ENCODE measurements around the gene EXOC1. TPM values are rescaled to one million over a fixed set of nuclear protein-coding genes. Genes with fewer than 3 reads are reported as not detected.

EXOC1 gene
- total and polyA plus RNA-seq, 2 experiments from 2014 or later: 13.4 to 22.2 TPM

GRCh38 chr4:55834086-55834795, 19.2 kb upstream of the EXOC1 start (continued):
- TF ChIP-seq CTCF (conservative IDR thresholded peaks at IDR 0.05; ENCODE audit: low read depth in 2 of 2) (no peak), JUNB (IDR thresholded peaks at IDR 0.05; ENCODE audit: unreplicated experiment) (no peak), ZNF331 (CRISPR knock-in tag; IDR thresholded peaks at IDR 0.05; ENCODE audit: low read depth) (no peak), ETS1 (IDR thresholded peaks at IDR 0.05) (no peak)

GRCh38 chr4:55837903-55838302, 15.5 kb upstream of the EXOC1 start:
- Mint-ChIP-seq H3K4me1 (peaks cover 8% of the 10 kb centered on the region), H3K4me3 (no peak overlapping the region), H3K9me3 (peaks cover 21% of the 10 kb centered on the region), H3K27ac (no peak overlapping the region), H3K36me3 (ENCODE audit: low read depth) (peaks cover 15% of the 10 kb centered on the region; the same call in 2 of the 3 replicates), H3K27me3 (ENCODE audit: insufficient read depth, low read depth, poor library complexity) (no peaks in the 10 kb centered on the region)
- H3K27ac ChIP-seq (ENCODE audit: low read depth): no peak overlapping the region
- H4K20me1 ChIP-seq (replicated peaks; ENCODE audit: insufficient read depth): no peaks in the 10 kb centered on the region
- H3K4me3 ChIP-seq: no peak overlapping the region
- H3K27me3 ChIP-seq (ENCODE audit: insufficient read depth): no peaks in the 10 kb centered on the region
- no peak for TF ChIP-seq POLR2AphosphoS5 (IDR thresholded peaks at IDR 0.05; ENCODE audit: low read depth)
- no peak for TF ChIP-seq ZNF462 (CRISPR knock-in tag; IDR thresholded peaks at IDR 0.05)
- TF ChIP-seq ETS1 (IDR thresholded peaks at IDR 0.05): no peak
- no peak for TF ChIP-seq CREB1 (CRISPR knock-in tag; IDR thresholded peaks at IDR 0.05; ENCODE audit: low read depth)
- no peak for TF ChIP-seq STAT1 (IDR thresholded peaks at IDR 0.05; ENCODE audit: unreplicated experiment)
- no peak for TF ChIP-seq JUNB (IDR thresholded peaks at IDR 0.05; ENCODE audit: unreplicated experiment)
- no peak for TF ChIP-seq ZNF114 (CRISPR knock-in tag; IDR thresholded peaks at IDR 0.05)
- peaks cover 10% of the 10 kb centered on the region; the same call in 1 of the 2 replicates for H3K4me1 ChIP-seq (ENCODE audit: insufficient read depth)
- H3K9me2 ChIP-seq (ENCODE audit: insufficient read depth): peaks cover 2% of the 10 kb centered on the region; the same call in 1 of the 2 replicates
- no peaks in the 10 kb centered on the region for H3K36me3 ChIP-seq (ENCODE audit: insufficient read depth)
- no peak overlapping the region for H3K4me2 ChIP-seq
- ATAC-seq (no peak), DNase-seq (ENCODE audit: low spot score) (no peak)
- no peaks in the 10 kb centered on the region for H3K79me2 ChIP-seq (replicated peaks; ENCODE audit: insufficient read depth)
- no peak overlapping the region for H2AFZ ChIP-seq
- H3F3A ChIP-seq (replicated peaks; ENCODE audit: low read depth): no peaks in the 10 kb centered on the region
